Right renal pelvis (tissue), 4 donors: Measurements from ENCODE around the gene PLA2G15. TPM values are rescaled to one million over a fixed set of nuclear protein-coding genes. Genes with fewer than 3 reads are reported as not detected.

Experiments
- DNase-seq, 4 donors: peaks; one replicate each; pipeline ENCODE4 v3.0.0-alpha.2; 2013; ENCODE audit warnings: low read depth in 4 of 4, low spot score in 3 of 4, missing footprints in 1 of 4
- polyA plus RNA-seq, 4 donors: library from polyadenylated mRNA; unstranded; fragments of 120-200 nt; gene quantifications; one replicate each; pipeline ENCODE4 v1.2.1, GENCODE V29; 2013; ENCODE audit not compliant: insufficient read length in 4 of 4

Gene PLA2G15
- polyA plus RNA-seq, 4 donors, result 20.8 to 24.1 (median 23.0) TPM

DNA sequence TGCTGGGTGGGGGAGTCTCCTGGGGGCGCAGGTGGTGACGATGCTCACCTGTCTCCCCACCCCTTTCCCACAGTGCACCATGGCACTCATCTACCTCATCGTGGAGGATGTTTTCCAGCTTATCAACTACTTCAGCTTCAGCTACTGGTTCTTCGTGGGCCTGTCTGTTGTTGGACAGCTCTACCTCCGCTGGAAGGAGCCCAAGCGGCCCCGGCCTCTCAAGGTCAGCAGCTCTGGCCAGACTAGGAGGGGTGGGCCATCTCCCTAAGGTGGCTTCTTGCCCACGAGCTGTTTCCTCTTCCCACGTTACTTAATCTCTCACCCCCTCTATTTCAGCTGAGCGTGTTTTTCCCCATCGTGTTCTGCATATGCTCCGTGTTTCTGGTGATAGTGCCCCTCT, 51.1 kb downstream of the PLA2G15 start:
- no peak for DNase-seq

DNA sequence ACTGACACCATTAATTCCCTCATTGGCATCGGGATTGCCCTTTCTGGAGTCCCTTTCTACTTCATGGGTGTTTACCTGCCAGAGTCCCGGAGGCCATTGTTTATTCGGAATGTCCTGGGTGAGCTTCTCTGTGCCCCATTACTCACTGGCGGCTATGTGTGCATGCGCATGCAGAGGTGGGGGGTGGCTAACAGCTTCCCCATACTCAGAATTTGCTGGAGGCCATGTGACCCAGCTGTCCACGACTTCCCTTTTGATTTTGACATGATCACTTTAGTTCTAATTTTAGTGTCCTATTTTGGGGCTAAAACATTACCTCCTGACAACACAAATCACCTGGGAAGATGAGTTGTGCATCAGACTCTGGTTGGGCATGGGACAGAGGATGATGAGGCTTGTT, 51.5 kb downstream of the PLA2G15 start:
- DNase-seq, result no peak

- DNase-seq, result no peak
Observed at GRCh38 chr16:68297908-68298307, 52.7 kb downstream of the PLA2G15 start.

GRCh38 chr16:68298312-68298711, 53.1 kb downstream of the PLA2G15 start:
- DNase-seq, result no peak

DNA sequence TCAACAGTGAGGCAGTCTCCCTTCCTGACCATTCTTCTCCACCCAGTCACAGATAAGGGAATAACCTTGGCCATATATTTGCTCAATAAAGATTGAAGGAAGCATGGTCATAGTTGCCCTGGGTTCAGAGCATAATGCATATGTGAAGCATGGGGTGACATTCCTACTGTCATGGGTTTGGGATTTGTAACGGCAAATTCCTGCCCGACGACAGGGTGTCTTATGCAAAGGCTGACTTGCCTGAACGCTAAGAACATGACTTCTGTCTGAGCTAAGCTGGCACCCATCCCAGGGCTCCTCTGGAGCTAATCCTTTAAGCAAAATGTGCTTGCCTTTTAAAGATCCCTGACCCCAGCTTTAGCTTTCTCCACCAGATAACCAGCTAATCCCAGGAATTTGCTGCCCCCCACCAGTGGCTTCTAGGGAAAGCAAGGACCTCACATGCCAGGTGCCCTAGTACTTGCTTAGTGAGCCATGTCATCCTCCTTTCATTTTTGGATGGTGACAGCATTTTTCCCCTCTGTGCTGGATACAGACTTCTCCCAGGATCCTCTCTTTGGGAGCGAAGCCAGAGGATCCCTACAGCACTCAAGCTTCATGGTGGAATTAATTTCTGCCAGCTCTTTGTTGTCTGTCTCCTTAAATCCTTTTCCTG, 53.9 kb downstream of the PLA2G15 start:
- no peak for DNase-seq

GRCh38 chr16:68299571-68300453, 54.6 kb downstream of the PLA2G15 start:
- no peak for DNase-seq

GRCh38 chr16:68300734-68301459, 55.7 kb downstream of the PLA2G15 start:
- DNase-seq, result no peak

GRCh38 chr16:68306633-68307032, 61.5 kb downstream of the PLA2G15 start:
- DNase-seq, result no peak

GRCh38 chr16:68309799-68310198, 64.6 kb downstream of the PLA2G15 start:
- no peak for DNase-seq

DNA sequence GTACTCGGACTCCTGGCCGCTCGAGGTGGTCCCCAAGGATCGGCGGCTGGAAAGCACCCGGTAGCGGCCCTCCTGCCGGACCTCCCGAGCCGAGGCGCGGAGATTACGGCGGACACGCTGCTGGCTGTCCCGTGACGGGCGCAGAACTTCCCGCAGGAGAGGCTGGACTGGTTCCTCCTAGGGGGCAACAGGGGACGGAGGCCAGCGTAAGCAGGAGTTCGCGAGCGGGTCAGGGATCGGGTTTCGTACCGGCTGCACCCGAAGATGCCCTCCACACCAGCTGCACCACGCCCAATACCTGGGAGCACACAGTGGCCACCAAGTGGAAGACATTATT, 65.2 kb downstream of the PLA2G15 start:
- no peak for DNase-seq

Other genes starting within 250 kb of the PLA2G15 start
- under 1 TPM; 0.44 to 0.78 (median 0.70) TPM for gene DPEP2, start 245.9 kb upstream of the PLA2G15 start, polyA plus RNA-seq
- gene DPEP2NB, start 229.5 kb upstream of the PLA2G15 start, polyA plus RNA-seq, result not detected
- 10 to 100 TPM in 3 of 4 donors, 1 to 10 TPM in 1; 9.9 to 12.1 (median 10.9) TPM for gene DDX28, start 222.1 kb upstream of the PLA2G15 start, polyA plus RNA-seq
- 10 to 100 TPM; 13.2 to 17.2 (median 15.1) TPM for gene DUS2, start 222.1 kb upstream of the PLA2G15 start, polyA plus RNA-seq
- gene NFATC3, start 160.0 kb upstream of the PLA2G15 start, polyA plus RNA-seq, result 10 to 100 TPM; 32.2 to 39.0 (median 35.9) TPM
- 10 to 100 TPM; 26.3 to 36.3 (median 27.1) TPM for gene ESRP2, start 9.2 kb upstream of the PLA2G15 start, polyA plus RNA-seq
- 10 to 100 TPM; 12.6 to 16.3 (median 13.4) TPM for gene SLC7A6, start 19.2 kb downstream of the PLA2G15 start, polyA plus RNA-seq
- 10 to 100 TPM; 19.7 to 22.4 (median 21.3) TPM for gene SLC7A6OS, start 65.6 kb downstream of the PLA2G15 start, polyA plus RNA-seq
- 10 to 100 TPM; 43.2 to 58.9 (median 51.4) TPM for gene PRMT7, start 65.6 kb downstream of the PLA2G15 start, polyA plus RNA-seq
- gene SMPD3, start 203.1 kb downstream of the PLA2G15 start, polyA plus RNA-seq, result 1 to 10 TPM; 1.1 to 1.5 (median 1.2) TPM